Lung (tissue), 12 donors: Measurements from ENCODE around the gene CHN2. TPM values are rescaled to one million over a fixed set of nuclear protein-coding genes. Genes with fewer than 3 reads are reported as not detected.

Source experiments
- ATAC-seq: fragments of 200-7000 bp; cut with Tn5 transposase; one replicate; pipeline ENCODE4 v1.9.1; 2020; ENCODE audit warnings: moderate number of reproducible peaks; ENCODE audit not compliant: insufficient read depth, low FRiP score
- DNase-seq, 3 donors: peaks; one replicate each; pipeline ENCODE4 v3.0.0-alpha.2; 2013 to 2017
- H3K27ac ChIP-seq, 2 donors: one replicate each; pipeline ENCODE4 v1.5.1; 2013; ENCODE audit warnings: mild to moderate bottlenecking in 2 of 2, moderate library complexity in 2 of 2, control low read depth in 1 of 2, inconsistent platforms in 1 of 2, low read depth in 1 of 2, low read length in 1 of 2
- H3K27me3 ChIP-seq, 3 donors: one replicate each; pipeline ENCODE4 v1.5.1; 2013; ENCODE audit warnings: low read length in 2 of 3; ENCODE audit not compliant: control insufficient read depth in 3 of 3, insufficient read depth in 3 of 3
- H3K36me3 ChIP-seq, 4 donors: one replicate each; pipeline ENCODE4 v1.5.1; 2013; ENCODE audit warnings: low read length in 4 of 4, mild to moderate bottlenecking in 1 of 4, moderate library complexity in 1 of 4; ENCODE audit not compliant: control insufficient read depth in 4 of 4, insufficient read depth in 4 of 4
- H3K4me1 ChIP-seq, 5 donors: one replicate each; pipeline ENCODE4 v1.5.1; 2013; ENCODE audit warnings: low read length in 5 of 5, mild to moderate bottlenecking in 2 of 5, moderate library complexity in 1 of 5; ENCODE audit not compliant: control insufficient read depth in 5 of 5, insufficient read depth in 5 of 5
- H3K4me3 ChIP-seq: one replicate; pipeline ENCODE4 v1.5.1; 2013; ENCODE audit warnings: mild to moderate bottlenecking, control low read depth, moderate library complexity
- H3K9ac ChIP-seq, 2 donors: one replicate each; pipeline ENCODE4 v1.5.1; 2013; ENCODE audit warnings: low read length in 2 of 2, control low read depth in 1 of 2; ENCODE audit not compliant: insufficient read depth in 1 of 2
- H3K9me3 ChIP-seq, 4 donors: one replicate each; pipeline ENCODE4 v1.5.1; 2013; ENCODE audit warnings: low read length in 3 of 4, mild to moderate bottlenecking in 1 of 4, moderate library complexity in 1 of 4; ENCODE audit not compliant: control insufficient read depth in 4 of 4, insufficient read depth in 3 of 4
- CTCF ChIP-seq: IDR thresholded peaks from 2 replicates; pipeline ENCODE4 v1.5.1; 2012; ENCODE audit warnings: mild to moderate bottlenecking; ENCODE audit errors: control extremely low read depth, extremely low read depth
- whole genome bisulfite sequencing, 2 donors: extraction: QIAGEN DNeasy Blood & Tissue Kit; methylation state at CpG; one replicate each; pipeline ENCODE4 v1.1.7; 2013; 5-methylcytosine and 5-hydroxymethylcytosine counted together
- polyA plus RNA-seq, 2 donors: library from polyadenylated mRNA; stranded (reverse); fragments of 200-250 nt; gene quantifications; one replicate each; pipeline ENCODE4 v1.2.1, GENCODE V29; 2013
- total RNA-seq, 2 donors: library from RNA; depleted of rRNA in 1 of 2; stranded (reverse); fragments of >200 nt in 1 of 2; gene quantifications; one replicate each; pipeline ENCODE4 v1.2.1, GENCODE V29; 2014 to 2021
- donor health status: control.
- donor health status: control.
- donor health status: Bipolar disorder and iron deficiency.
- donor health status: healthy.
- donor health status: DM: yes; HTN: yes; CAD: no.

CHN2 gene
- total and polyA plus RNA-seq, 4 donors: 3.2 to 11.0 (median 6.7) TPM

GRCh38 chr7:29449569-29450260 is 255.1 kb downstream of the CHN2 start:
- 69 to 71% methylated on average over 3 of the region's 3 CpGs for WGBS, 2 donors
- DNase-seq (no peak), ATAC-seq (no peak)
- Histone ChIP-seq H3K27me3 (no peaks in the 10 kb centered on the region), H3K4me1 (peaks cover 0 to 11% (median 0%) of the 10 kb centered on the region in 5 donors), H3K27ac (no peak overlapping the region), H3K36me3 (no peaks in the 10 kb centered on the region), H3K9ac (no peak overlapping the region), H3K9me3 (no peaks in the 10 kb centered on the region), H3K4me3 (no peak overlapping the region)
- TF ChIP-seq CTCF: no peak

- TF ChIP-seq CTCF: no peak
- no peak for DNase-seq
- no peaks in the 10 kb centered on the region for H3K36me3 ChIP-seq
- H3K4me1 ChIP-seq: no peaks in the 10 kb centered on the region
- no peak for ATAC-seq
- no peaks in the 10 kb centered on the region for H3K27me3 ChIP-seq
- H3K27ac ChIP-seq: peak overlapping the region in 1 of 2 donors; percentile 17
- H3K9me3 ChIP-seq: no peaks in the 10 kb centered on the region
- no peak overlapping the region for H3K4me3 ChIP-seq
- 80 to 84% methylated on average over 2 of the region's 2 CpGs for WGBS, 2 donors
- no peak overlapping the region for H3K9ac ChIP-seq
These were observed 258.4 kb downstream of the CHN2 start for GRCh38 chr7:29453021-29453420.

GRCh38 chr7:29454464-29454863 is 259.9 kb downstream of the CHN2 start:
- Histone ChIP-seq H3K4me1 (no peaks in the 10 kb centered on the region), H3K9me3 (no peaks in the 10 kb centered on the region), H3K9ac (no peak overlapping the region), H3K4me3 (no peak overlapping the region), H3K27ac (no peak overlapping the region), H3K36me3 (no peaks in the 10 kb centered on the region), H3K27me3 (peaks cover 0 to 3% (median 0%) of the 10 kb centered on the region in 3 donors)
- ATAC-seq: no peak
- WGBS, 2 donors: 88 to 95% methylated on average over 4 of the region's 4 CpGs
- DNase-seq: no peak
- TF ChIP-seq CTCF: no peak

- 94 to 97% methylated on average over 5 of the region's 5 CpGs for WGBS, 2 donors
- Histone ChIP-seq H3K9me3 (no peaks in the 10 kb centered on the region), H3K36me3 (no peaks in the 10 kb centered on the region), H3K4me3 (no peak overlapping the region), H3K27ac (no peak overlapping the region), H3K9ac (no peak overlapping the region), H3K4me1 (no peaks in the 10 kb centered on the region), H3K27me3 (peaks cover 0 to 3% (median 0%) of the 10 kb centered on the region in 3 donors)
- DNase-seq: no peak
- TF ChIP-seq CTCF: no peak
- no peak for ATAC-seq
These were observed 260.4 kb downstream of the CHN2 start for GRCh38 chr7:29454899-29455451.
